K562 treated with DMSO at 1 percent for 12 hours (cell line): ENCODE data around the gene SETBP1. TPM values are rescaled to one million over a fixed set of nuclear protein-coding genes. Genes with fewer than 3 reads are reported as not detected.

Source experiments
- total RNA-seq: library from RNA; unstranded; fragments of 300-600 nt; gene quantifications from 2 replicates; pipeline ENCODE4 v1.2.3, GENCODE V29; 2022; ENCODE audit not compliant: insufficient read depth

The SETBP1 gene
- total RNA-seq, result 0.07 TPM in 1 of 2 replicates, not detected in the other

GRCh38 chr18:44680273-44681075 lies at the start of gene SETBP1:
SETBP1 (plus strand) TSS chr18:44680888; CDS start chr18:44701347, 20,459 bp downstream.

